GM13977 (cell line): Measurements from ENCODE around the gene HIP1.
A peak's percentile ranks its signal among the peaks of the same experiment; 100 is the strongest.
"Not testable (repeated sequence)": the region's sequence is repeated elsewhere in the genome, so short reads cannot be mapped to it uniquely, and the experiment has no call there.

Experiments used
- DNase-seq: peaks from one replicate; pipeline ENCODE4 v3.0.0; 2012; ENCODE audit warnings: low spot score
- in situ Hi-C: fragments of 300-500 bp; cut with MboI; formaldehyde crosslinking; loops from one replicate; pipeline ENCODE4 v1.12.0; 2022; ENCODE audit warnings: low sequenced_read_pairs, low pct_unique_long_range_greater_than_20kb, mixed read lengths, inconsistent platforms; ENCODE audit not compliant: unreplicated experiment
- TF ChIP-seq, protein P1 (sequence below): IDR thresholded peaks from 2 replicates; pipeline ENCODE4 v1.5.1; 2012; ENCODE audit warnings: mild to moderate bottlenecking, control low read depth; ENCODE audit not compliant: insufficient read depth; ENCODE audit errors: extremely low read depth, missing control alignments

The HIP1 gene

DNA sequence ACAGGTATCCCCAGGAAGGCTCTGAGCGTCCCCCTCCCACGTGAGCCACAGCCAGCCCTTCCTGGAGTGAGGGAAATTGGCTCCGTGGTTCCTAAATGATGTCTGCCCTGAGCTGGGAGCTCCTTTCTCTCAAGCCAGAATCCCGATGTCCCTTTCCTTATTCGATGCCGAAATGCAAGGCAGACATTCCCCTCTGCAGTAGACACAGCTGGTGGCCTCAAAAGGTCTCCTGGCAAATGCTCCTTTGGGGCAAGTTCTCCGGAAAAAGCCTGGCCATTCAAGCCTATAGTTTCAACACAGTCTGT, 98.9 kb downstream of the HIP1 start:
- TF ChIP-seq, protein P1, sequence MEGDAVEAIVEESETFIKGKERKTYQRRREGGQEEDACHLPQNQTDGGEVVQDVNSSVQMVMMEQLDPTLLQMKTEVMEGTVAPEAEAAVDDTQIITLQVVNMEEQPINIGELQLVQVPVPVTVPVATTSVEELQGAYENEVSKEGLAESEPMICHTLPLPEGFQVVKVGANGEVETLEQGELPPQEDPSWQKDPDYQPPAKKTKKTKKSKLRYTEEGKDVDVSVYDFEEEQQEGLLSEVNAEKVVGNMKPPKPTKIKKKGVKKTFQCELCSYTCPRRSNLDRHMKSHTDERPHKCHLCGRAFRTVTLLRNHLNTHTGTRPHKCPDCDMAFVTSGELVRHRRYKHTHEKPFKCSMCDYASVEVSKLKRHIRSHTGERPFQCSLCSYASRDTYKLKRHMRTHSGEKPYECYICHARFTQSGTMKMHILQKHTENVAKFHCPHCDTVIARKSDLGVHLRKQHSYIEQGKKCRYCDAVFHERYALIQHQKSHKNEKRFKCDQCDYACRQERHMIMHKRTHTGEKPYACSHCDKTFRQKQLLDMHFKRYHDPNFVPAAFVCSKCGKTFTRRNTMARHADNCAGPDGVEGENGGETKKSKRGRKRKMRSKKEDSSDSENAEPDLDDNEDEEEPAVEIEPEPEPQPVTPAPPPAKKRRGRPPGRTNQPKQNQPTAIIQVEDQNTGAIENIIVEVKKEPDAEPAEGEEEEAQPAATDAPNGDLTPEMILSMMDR = no peak
- in situ Hi-C loops = no loop called here
- DNase-seq = peak; percentile 15

DNA sequence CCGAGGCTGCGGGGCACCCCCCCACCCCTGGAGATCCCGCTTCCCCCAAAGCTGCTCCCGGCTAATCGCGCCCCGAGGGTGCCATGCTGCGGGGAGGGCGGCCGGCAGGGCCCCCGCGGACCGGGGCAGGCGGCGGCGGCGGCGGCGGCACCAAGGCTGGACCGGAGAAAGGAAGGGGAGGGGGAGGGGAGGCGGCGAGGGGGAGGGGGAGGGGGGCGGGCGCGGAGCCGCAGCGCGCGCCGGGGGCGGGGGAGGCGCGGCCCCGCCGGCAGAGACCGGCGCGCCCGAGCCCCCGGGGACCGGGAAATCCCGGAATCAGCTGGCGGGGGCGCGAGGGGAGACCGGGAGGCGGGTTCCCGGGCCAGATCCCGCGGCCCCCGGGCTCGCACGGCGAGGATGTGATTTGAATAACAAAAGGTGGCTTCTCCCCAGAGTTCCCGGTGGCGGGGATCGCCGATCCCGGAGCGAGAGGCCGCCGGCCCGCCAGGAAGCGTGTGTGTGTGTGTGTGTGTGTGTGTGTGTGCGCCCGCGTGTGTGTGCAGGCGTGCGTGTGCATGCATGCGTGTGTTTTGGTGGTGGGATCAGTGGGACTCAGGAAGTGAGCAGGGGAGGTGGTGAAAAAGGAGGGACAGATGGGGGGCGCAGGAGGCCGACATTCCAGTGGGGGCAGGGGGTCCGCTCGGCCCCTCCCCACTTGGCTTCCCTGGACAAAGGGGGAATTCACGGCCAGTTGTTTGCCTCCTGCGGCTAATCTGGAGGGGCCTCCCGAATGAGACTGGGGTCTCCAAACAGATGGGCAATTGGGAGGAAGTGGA, 99.5 kb downstream of the HIP1 start:
- in situ Hi-C loops = no loop called here
- TF ChIP-seq, protein P1 = no peak
- DNase-seq = peak; percentile 80

DNA sequence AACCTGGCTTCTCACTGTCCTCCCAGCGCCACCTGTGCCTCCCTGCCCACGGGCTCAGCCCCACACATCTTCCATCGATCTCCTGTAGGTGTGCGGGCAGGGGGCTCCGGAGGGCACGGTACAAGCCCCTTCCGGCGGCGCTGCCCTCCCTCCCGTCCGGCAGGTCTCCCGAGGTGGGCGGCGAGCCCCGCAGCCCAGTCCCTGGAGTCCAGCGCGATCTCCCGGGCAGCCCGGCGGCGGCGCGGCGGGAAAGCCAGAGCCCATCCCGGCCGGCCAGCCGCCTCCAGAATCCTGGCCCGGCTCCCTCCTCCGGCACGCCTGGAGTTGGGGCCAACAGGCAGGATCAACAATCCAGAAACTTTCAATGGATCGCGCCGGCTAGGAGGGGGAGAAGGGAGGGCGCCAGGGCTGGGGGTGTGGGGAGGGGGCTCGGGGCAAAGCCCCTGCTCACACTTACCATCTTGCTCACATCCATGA, 100.1 kb downstream of the HIP1 start:
- TF ChIP-seq, protein P1 = no peak
- DNase-seq = peak; percentile 38
- in situ Hi-C loops = no loop called here

DNA sequence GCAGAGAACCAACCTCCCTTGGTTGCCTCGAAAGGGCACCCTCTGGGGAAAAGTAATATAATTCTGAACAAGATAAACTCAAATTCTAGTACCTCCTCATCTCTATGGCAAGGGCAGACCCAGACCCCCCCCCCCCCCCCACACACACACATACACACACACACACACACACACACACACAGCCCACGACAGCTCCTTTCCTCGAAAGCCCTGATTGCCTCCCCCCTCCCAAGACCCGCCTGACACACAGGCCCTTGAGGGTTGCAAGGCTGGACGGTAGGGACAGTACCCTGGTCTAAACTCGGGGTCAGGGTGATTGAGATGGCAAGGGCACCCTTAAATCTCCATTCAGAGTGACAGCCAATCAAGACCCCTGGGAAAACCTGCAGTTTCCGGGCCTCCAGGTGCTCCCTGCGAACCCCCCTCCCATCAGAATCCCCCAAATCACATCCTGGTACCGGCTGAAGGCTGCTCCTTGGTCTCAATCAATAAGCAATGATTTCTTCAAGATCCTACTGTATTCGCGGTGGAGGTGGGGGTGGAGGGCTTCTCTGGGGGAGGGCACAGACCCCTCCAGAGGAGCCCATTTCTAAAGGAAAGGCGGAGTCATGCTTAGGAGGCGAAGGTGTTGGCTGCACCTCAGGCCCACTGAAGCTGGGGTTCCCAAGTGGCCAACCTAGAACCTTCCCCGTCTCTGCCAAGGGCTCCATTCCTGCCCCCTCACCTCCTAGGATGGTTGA, 100.7 kb downstream of the HIP1 start:
- peak; percentile 18 for DNase-seq
- TF ChIP-seq, protein P1 = no peak
- in situ Hi-C loops = no loop called here

DNA sequence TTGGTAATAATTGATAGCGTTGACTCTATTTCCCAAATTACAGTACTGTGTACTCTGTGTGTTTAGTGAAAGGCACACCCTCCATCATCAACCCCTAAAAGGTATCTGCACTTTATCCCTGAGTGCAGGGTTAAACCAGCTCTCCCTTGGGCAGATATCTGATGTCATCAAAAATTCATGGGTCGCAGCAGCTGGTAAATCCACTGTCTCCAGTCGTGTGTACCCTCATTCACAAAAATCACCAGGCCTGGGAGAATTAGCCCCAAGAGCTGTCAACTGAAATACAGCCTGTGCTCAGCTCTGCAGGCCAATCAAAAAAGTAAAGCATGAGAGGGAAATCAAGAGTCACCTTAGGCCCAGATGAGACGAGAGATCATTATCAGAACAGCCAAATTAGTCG, 103.7 kb downstream of the HIP1 start:
- TF ChIP-seq, protein P1 = no peak
- no peak for DNase-seq
- in situ Hi-C loops = no loop called here

DNA sequence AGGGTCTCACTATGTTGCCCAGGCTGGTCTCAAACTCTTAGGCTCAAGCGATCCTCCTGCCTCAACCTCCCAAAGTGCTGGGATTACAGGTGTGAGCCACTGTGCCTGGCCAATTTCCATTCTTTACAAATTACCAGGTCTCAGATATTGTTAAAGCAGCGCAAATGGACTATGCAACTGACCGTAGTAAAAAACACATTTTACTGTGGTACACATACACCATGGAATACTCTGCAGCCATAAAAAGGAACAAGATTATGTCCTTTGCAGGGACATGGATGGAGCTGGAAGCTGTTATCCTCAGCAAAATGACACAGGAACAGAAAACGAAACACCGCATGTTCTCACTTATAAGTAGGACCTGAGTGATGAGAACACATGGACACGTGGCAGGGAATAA, 106.2 kb downstream of the HIP1 start:
- in situ Hi-C loops = not testable (repeated sequence)

DNA sequence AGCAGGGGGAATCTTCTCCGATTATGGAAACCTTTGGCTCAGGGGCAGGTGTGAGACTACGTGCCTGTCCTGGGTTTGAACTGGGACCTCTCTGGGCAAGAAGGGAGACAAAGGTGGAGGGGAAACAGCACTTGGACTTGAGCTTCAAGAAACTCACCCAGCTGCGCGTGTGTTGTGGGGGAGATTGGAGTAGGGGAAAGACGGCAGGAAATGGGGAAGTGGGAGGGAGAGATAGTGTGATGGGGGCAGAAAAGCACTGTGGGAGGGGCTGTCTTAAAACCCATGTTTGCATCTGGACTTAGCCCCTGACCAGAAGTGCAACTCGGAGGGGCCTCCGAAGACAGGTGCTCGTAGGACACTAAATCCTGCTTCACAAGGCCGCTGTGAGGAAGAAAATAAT, 107.0 kb downstream of the HIP1 start:
- in situ Hi-C loops = no loop called here
- TF ChIP-seq, protein P1 = no peak
- DNase-seq = no peak

More for the DNA sequence above, 106.2 kb downstream of the HIP1 start:
- not testable (repeated sequence) for DNase-seq
